Measurements from ENCODE around the gene ACACA.
A peak's percentile ranks its signal among the peaks of the same experiment; 100 is the strongest.

ACACA gene

DNA sequence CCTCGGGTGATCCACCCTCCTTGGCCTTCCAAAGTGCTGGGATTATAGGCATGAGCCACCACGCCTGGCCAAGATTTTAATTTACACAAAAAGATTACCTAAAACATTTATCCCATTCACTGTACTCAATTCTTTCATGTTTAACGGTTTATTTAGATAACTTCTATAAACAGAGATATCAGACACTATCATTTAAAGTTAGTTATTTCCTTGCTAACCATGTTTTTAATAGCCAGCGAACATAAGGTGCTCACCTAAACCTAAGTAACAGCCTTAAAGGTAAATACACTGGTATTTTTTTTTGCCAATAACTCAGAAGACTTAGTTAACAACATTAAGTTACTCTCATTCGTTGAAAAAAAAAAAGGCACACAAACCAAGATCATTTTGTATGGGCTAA, 112.9 kb downstream of the ACACA start:
- WGBS (ENCODE audit: insufficient coverage): 95% methylated on average over 2 of the region's 5 CpGs
- POLR2A ChIA-PET: no interaction called here
- H3K36me3 ChIP-seq (ENCODE audit: control insufficient read depth in 4 of 4, insufficient read depth in 4 of 4, low read length in 3 of 4): peaks cover 0 to 3% (median 0%) of the 10 kb centered on the region in 4 experiments
- no peak for DNase-seq
- no peak overlapping the region for H3K4me3 ChIP-seq (ENCODE audit: control insufficient read depth in 1 of 7, extremely low read depth in 1 of 7, insufficient read depth in 4 of 7, low read depth in 2 of 7, low read length in 6 of 7)
- CTCF ChIA-PET: no interaction called here
- H3K27ac ChIP-seq (ENCODE audit: insufficient read depth in 1 of 2, low read depth in 1 of 2, low read length in 2 of 2, poor library complexity in 1 of 2, severe bottlenecking in 2 of 2): no peak overlapping the region
- no peaks in the 10 kb centered on the region for H3K27me3 ChIP-seq (replicated peaks in 2 of 5; ENCODE audit: control insufficient read depth in 4 of 5, insufficient read depth in 5 of 5, low read length in 4 of 5)
- H3K9me3 ChIP-seq (ENCODE audit: control extremely low read depth in 1 of 5, control insufficient read depth in 4 of 5, insufficient read depth in 2 of 5, low read depth in 1 of 5, low read length in 4 of 5): no peaks in the 10 kb centered on the region
- peaks cover 0 to 21% (median 11%) of the 10 kb centered on the region in 4 experiments for H3K4me1 ChIP-seq (ENCODE audit: control extremely low read depth in 1 of 4, control insufficient read depth in 4 of 4, insufficient read depth in 4 of 4, low read length in 3 of 4)

DNA sequence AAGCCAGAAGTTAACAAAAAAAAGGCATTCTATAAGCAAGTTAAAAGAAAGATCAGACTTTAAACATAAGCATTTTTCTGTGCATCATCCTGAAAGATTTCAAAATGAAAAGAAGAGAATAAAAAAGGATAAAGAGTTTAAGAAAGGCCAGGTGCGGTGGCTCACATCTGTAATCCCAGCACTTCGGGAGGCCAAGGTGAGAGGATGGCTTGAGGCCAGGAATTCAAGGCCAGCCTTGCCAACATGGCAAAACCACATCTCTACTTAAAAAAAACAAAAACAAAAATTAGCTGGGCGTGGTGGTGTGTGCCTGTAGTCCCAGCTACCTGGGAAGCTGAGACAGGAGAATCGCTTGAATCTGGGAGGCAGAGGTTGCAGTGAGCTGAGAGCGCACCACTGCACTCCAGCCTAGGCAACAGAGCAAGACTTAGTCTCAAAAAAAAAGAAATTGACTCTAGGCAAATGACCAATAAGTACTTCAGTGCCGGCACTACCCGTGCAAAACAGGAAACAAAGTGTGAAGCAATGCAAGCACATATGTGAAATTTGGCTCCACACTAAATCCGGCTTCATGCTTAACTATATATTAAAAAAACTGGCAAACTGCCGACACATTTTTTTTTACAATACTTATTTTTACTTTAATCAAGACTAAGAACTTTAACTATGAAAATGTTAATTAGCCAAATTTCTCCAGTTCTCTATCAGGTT, 114.1 kb downstream of the ACACA start:
- DNase-seq: peak; percentile 20 to 78 (median 71)
- ChIA-PET POLR2A (no interaction called here), CTCF (no interaction called here)
- peaks cover 0 to 15% (median 8%) of the 10 kb centered on the region in 4 experiments for H3K4me1 ChIP-seq (ENCODE audit: control extremely low read depth in 1 of 4, control insufficient read depth in 4 of 4, insufficient read depth in 4 of 4, low read length in 3 of 4)
- 49% methylated on average over 7 of the region's 9 CpGs for WGBS (ENCODE audit: insufficient coverage)
- H3K9me3 ChIP-seq (ENCODE audit: control extremely low read depth in 1 of 5, control insufficient read depth in 4 of 5, insufficient read depth in 2 of 5, low read depth in 1 of 5, low read length in 4 of 5): no peaks in the 10 kb centered on the region
- peak overlapping the region in 2 of 7 experiments; percentile 6 to 54 for H3K4me3 ChIP-seq (ENCODE audit: control insufficient read depth in 1 of 7, extremely low read depth in 1 of 7, insufficient read depth in 4 of 7, low read depth in 2 of 7, low read length in 6 of 7)
- H3K36me3 ChIP-seq (ENCODE audit: control insufficient read depth in 4 of 4, insufficient read depth in 4 of 4, low read length in 3 of 4): peaks cover 0 to 6% (median 0%) of the 10 kb centered on the region in 4 experiments
- no peaks in the 10 kb centered on the region for H3K27me3 ChIP-seq (replicated peaks in 2 of 5; ENCODE audit: control insufficient read depth in 4 of 5, insufficient read depth in 5 of 5, low read length in 4 of 5)
- no peak overlapping the region for H3K27ac ChIP-seq (ENCODE audit: insufficient read depth in 1 of 2, low read depth in 1 of 2, low read length in 2 of 2, poor library complexity in 1 of 2, severe bottlenecking in 2 of 2)

DNA sequence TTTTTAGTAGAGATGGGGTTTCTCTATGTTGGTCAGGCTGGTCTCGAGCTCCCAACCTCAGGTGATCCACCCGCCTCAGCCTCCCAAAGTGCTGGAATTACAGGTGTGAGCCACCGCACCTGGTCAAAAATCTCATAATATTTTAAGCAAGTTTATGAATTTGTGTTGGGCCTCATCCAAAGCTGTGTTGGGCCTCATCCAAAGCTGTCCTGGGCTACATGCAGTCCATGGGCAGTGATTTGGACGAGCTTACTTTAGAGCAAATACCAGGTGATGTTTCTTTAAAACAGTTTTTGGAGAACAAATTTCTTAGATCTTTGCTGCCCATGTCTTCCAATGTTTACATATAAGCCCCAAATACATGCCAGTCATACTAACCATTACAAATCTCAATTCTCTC, 115.3 kb downstream of the ACACA start:
- CTCF ChIA-PET: no interaction called here
- Histone ChIP-seq H3K36me3 (ENCODE audit: control insufficient read depth in 4 of 4, insufficient read depth in 4 of 4, low read length in 3 of 4) (peaks cover 0 to 10% (median 0%) of the 10 kb centered on the region in 4 experiments), H3K27ac (ENCODE audit: insufficient read depth in 1 of 2, low read depth in 1 of 2, low read length in 2 of 2, poor library complexity in 1 of 2, severe bottlenecking in 2 of 2) (no peak overlapping the region), H3K4me3 (ENCODE audit: control insufficient read depth in 1 of 7, extremely low read depth in 1 of 7, insufficient read depth in 4 of 7, low read depth in 2 of 7, low read length in 6 of 7) (no peak overlapping the region), H3K27me3 (replicated peaks in 2 of 5; ENCODE audit: control insufficient read depth in 4 of 5, insufficient read depth in 5 of 5, low read length in 4 of 5) (no peaks in the 10 kb centered on the region), H3K4me1 (ENCODE audit: control extremely low read depth in 1 of 4, control insufficient read depth in 4 of 4, insufficient read depth in 4 of 4, low read length in 3 of 4) (peaks cover 0 to 15% (median 8%) of the 10 kb centered on the region in 4 experiments), H3K9me3 (ENCODE audit: control extremely low read depth in 1 of 5, control insufficient read depth in 4 of 5, insufficient read depth in 2 of 5, low read depth in 1 of 5, low read length in 4 of 5) (no peaks in the 10 kb centered on the region)
- POLR2A ChIA-PET: no interaction called here
- WGBS (ENCODE audit: insufficient coverage): 100% methylated on average over 3 of the region's 4 CpGs
- DNase-seq: no peak

GRCh38 chr17:37286430-37286829, 120.2 kb downstream of the ACACA start:
- Histone ChIP-seq H3K27me3 (replicated peaks in 2 of 5; ENCODE audit: control insufficient read depth in 4 of 5, insufficient read depth in 5 of 5, low read length in 4 of 5) (no peaks in the 10 kb centered on the region), H3K27ac (ENCODE audit: insufficient read depth in 1 of 2, low read depth in 1 of 2, low read length in 2 of 2, poor library complexity in 1 of 2, severe bottlenecking in 2 of 2) (no peak overlapping the region), H3K4me1 (ENCODE audit: control extremely low read depth in 1 of 4, control insufficient read depth in 4 of 4, insufficient read depth in 4 of 4, low read length in 3 of 4) (peaks cover 0 to 4% (median 0%) of the 10 kb centered on the region in 4 experiments), H3K4me3 (ENCODE audit: control insufficient read depth in 1 of 7, extremely low read depth in 1 of 7, insufficient read depth in 4 of 7, low read depth in 2 of 7, low read length in 6 of 7) (no peak overlapping the region), H3K9me3 (ENCODE audit: control extremely low read depth in 1 of 5, control insufficient read depth in 4 of 5, insufficient read depth in 2 of 5, low read depth in 1 of 5, low read length in 4 of 5) (no peaks in the 10 kb centered on the region), H3K36me3 (ENCODE audit: control insufficient read depth in 4 of 4, insufficient read depth in 4 of 4, low read length in 3 of 4) (peaks cover 2 to 48% (median 10%) of the 10 kb centered on the region in 4 experiments)
- no CpG with 5 or more reads among the region's 1 CpG for WGBS (ENCODE audit: insufficient coverage)
- DNase-seq: no peak
- ChIA-PET CTCF (interaction anchor here (1.2 kb wide), 1 partner anchor 19 kb away, joined by 3 read pairs; no protein-coding TSS in a partner anchor), POLR2A (interaction anchor here (0.6 kb wide), 1 partner anchor 120 kb away, joined by 3 read pairs; no protein-coding TSS in a partner anchor)

DNA sequence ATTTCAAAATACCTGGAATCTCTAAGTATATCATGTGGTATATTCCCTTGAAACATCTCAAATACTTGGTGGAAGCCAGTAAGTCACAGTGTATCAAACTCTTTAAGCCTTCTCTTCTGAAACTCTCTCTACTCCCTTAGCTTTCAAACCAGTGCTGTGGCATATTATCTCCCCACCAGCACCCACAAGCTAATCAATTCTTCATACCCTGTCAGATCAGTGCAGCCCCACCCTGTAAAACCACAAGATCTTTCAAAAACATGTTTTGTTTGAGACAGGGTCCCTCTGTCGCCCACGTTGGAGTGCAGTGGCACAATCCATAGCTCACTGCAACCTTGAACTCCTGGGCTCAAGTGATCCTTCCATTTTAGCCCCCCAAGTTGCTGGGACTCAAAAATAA, 122.4 kb downstream of the ACACA start:
- no peaks in the 10 kb centered on the region for H3K4me1 ChIP-seq (ENCODE audit: control extremely low read depth in 1 of 4, control insufficient read depth in 4 of 4, insufficient read depth in 4 of 4, low read length in 3 of 4)
- POLR2A ChIA-PET: interaction anchor here (0.6 kb wide), 1 partner anchor 202 kb away, joined by 3 read pairs; no protein-coding TSS in a partner anchor
- no peaks in the 10 kb centered on the region for H3K27me3 ChIP-seq (replicated peaks in 2 of 5; ENCODE audit: control insufficient read depth in 4 of 5, insufficient read depth in 5 of 5, low read length in 4 of 5)
- peaks cover 2 to 60% (median 11%) of the 10 kb centered on the region in 4 experiments for H3K36me3 ChIP-seq (ENCODE audit: control insufficient read depth in 4 of 4, insufficient read depth in 4 of 4, low read length in 3 of 4)
- no peak overlapping the region for H3K4me3 ChIP-seq (ENCODE audit: control insufficient read depth in 1 of 7, extremely low read depth in 1 of 7, insufficient read depth in 4 of 7, low read depth in 2 of 7, low read length in 6 of 7)
- CTCF ChIA-PET: interaction anchor here (1.0 kb wide), 1 partner anchor 29 kb away, joined by 3 read pairs; no protein-coding TSS in a partner anchor
- peak in 1 of 3 donors; percentile 10 for DNase-seq
- 100% methylated on average over 2 of the region's 2 CpGs for WGBS (ENCODE audit: insufficient coverage)
- no peak overlapping the region for H3K27ac ChIP-seq (ENCODE audit: insufficient read depth in 1 of 2, low read depth in 1 of 2, low read length in 2 of 2, poor library complexity in 1 of 2, severe bottlenecking in 2 of 2)
- H3K9me3 ChIP-seq (ENCODE audit: control extremely low read depth in 1 of 5, control insufficient read depth in 4 of 5, insufficient read depth in 2 of 5, low read depth in 1 of 5, low read length in 4 of 5): no peaks in the 10 kb centered on the region

DNA sequence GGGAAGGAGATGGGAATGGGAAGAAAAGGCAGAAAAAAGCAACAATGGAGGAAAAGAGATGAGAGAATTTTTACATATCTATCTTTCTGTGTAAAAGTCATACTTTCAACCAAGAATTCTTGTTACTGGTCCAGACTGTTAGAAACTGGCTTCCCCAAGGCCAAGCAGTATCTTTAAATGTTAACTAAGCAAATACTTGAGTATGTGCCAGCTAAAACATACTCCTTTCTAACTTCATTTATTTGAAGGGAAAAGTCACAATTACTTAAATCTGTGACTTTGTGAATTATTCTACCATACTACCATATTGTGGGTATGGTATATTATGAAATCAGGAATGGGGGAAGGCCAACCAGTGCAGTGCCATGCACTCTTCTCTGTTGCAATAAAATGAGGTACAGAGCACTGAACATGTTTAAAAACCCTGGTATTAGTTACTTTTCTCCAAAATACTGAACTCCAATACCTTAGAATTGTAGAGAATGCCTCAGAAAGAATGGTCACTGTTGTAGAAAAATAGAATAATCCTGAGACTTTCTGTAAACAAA, 123.1 kb downstream of the ACACA start:
- peaks cover 2 to 60% (median 11%) of the 10 kb centered on the region in 4 experiments for H3K36me3 ChIP-seq (ENCODE audit: control insufficient read depth in 4 of 4, insufficient read depth in 4 of 4, low read length in 3 of 4)
- H3K27ac ChIP-seq (ENCODE audit: insufficient read depth in 1 of 2, low read depth in 1 of 2, low read length in 2 of 2, poor library complexity in 1 of 2, severe bottlenecking in 2 of 2): no peak overlapping the region
- H3K4me3 ChIP-seq (ENCODE audit: control insufficient read depth in 1 of 7, extremely low read depth in 1 of 7, insufficient read depth in 4 of 7, low read depth in 2 of 7, low read length in 6 of 7): no peak overlapping the region
- CTCF ChIA-PET: no interaction called here
- no peaks in the 10 kb centered on the region for H3K9me3 ChIP-seq (ENCODE audit: control extremely low read depth in 1 of 5, control insufficient read depth in 4 of 5, insufficient read depth in 2 of 5, low read depth in 1 of 5, low read length in 4 of 5)
- H3K27me3 ChIP-seq (replicated peaks in 2 of 5; ENCODE audit: control insufficient read depth in 4 of 5, insufficient read depth in 5 of 5, low read length in 4 of 5): no peaks in the 10 kb centered on the region
- H3K4me1 ChIP-seq (ENCODE audit: control extremely low read depth in 1 of 4, control insufficient read depth in 4 of 4, insufficient read depth in 4 of 4, low read length in 3 of 4): no peaks in the 10 kb centered on the region
- no peak for DNase-seq
- POLR2A ChIA-PET: interaction anchor here (0.6 kb wide), 1 partner anchor 202 kb away, joined by 3 read pairs; no protein-coding TSS in a partner anchor

- ChIA-PET POLR2A (no interaction called here), CTCF (no interaction called here)
- Histone ChIP-seq H3K36me3 (ENCODE audit: control insufficient read depth in 4 of 4, insufficient read depth in 4 of 4, low read length in 3 of 4) (peaks cover 9 to 70% (median 12%) of the 10 kb centered on the region in 4 experiments), H3K27ac (ENCODE audit: insufficient read depth in 1 of 2, low read depth in 1 of 2, low read length in 2 of 2, poor library complexity in 1 of 2, severe bottlenecking in 2 of 2) (no peak overlapping the region), H3K27me3 (replicated peaks in 2 of 5; ENCODE audit: control insufficient read depth in 4 of 5, insufficient read depth in 5 of 5, low read length in 4 of 5) (no peaks in the 10 kb centered on the region), H3K4me3 (ENCODE audit: control insufficient read depth in 1 of 7, extremely low read depth in 1 of 7, insufficient read depth in 4 of 7, low read depth in 2 of 7, low read length in 6 of 7) (no peak overlapping the region), H3K4me1 (ENCODE audit: control extremely low read depth in 1 of 4, control insufficient read depth in 4 of 4, insufficient read depth in 4 of 4, low read length in 3 of 4) (no peaks in the 10 kb centered on the region), H3K9me3 (ENCODE audit: control extremely low read depth in 1 of 5, control insufficient read depth in 4 of 5, insufficient read depth in 2 of 5, low read depth in 1 of 5, low read length in 4 of 5) (no peaks in the 10 kb centered on the region)
- WGBS (ENCODE audit: insufficient coverage): 98% methylated on average over 4 of the region's 6 CpGs
- DNase-seq: no peak
These were observed 125.8 kb downstream of the ACACA start for GRCh38 chr17:37280841-37281240.
